Measurements from ENCODE around the gene FAM177B.

- TF ChIP-seq CTCF (IDR thresholded peaks at IDR 0.05) (no peak), POLR2AphosphoS5 (IDR thresholded peaks at IDR 0.05) (no peak)
Measured at GRCh38 chr1:222784371-222784770, 47.4 kb downstream of the FAM177B start.

Data from sigmoid colon (tissue), 4 donors.